SK-N-SH treated with all-trans-retinoic acid at 6 μM for 48 hours (cell line): ENCODE results near the gene TRIM73.
"Not testable (repeated sequence)": the region's sequence is repeated elsewhere in the genome, so short reads cannot be mapped to it uniquely, and the experiment has no call there.

Experiments
- ATAC-seq: fragments of 200-7000 bp; cut with Tn5 transposase; 3 replicates; pipeline ENCODE4 v1.9.1; 2020; ENCODE audit warnings: mild to moderate bottlenecking, moderate library complexity
- ZC3H10 ChIP-seq: fragments of 250-450 bp; sonication (Bioruptor Pico); IDR thresholded peaks from 2 replicates; pipeline ENCODE4 v1.5.1; 2021; ENCODE audit warnings: mild to moderate bottlenecking, moderate library complexity

Gene TRIM73

GRCh38 chr7:75415829-75416373 is 20.5 kb downstream of the TRIM73 start:
- ATAC-seq, result not testable (repeated sequence)

GRCh38 chr7:75416787-75417186 is 21.4 kb downstream of the TRIM73 start:
- ATAC-seq, result not testable (repeated sequence)

GRCh38 chr7:75418292-75418858 is 22.9 kb downstream of the TRIM73 start:
- peak; percentile 24 for ATAC-seq

GRCh38 chr7:75419210-75419609 is 23.8 kb downstream of the TRIM73 start:
- ATAC-seq, result peak; percentile 4

GRCh38 chr7:75419693-75420092 is 24.3 kb downstream of the TRIM73 start:
- peak; percentile 3 for ATAC-seq

- ATAC-seq, result not testable (repeated sequence)
Measured at GRCh38 chr7:75420152-75420551, 24.7 kb downstream of the TRIM73 start.

GRCh38 chr7:75421798-75422710 is 26.6 kb downstream of the TRIM73 start:
- not testable (repeated sequence) for ATAC-seq

GRCh38 chr7:75423481-75423880 is 28.1 kb downstream of the TRIM73 start:
- ATAC-seq, result not testable (repeated sequence)

GRCh38 chr7:75439000-75439399 is 43.6 kb downstream of the TRIM73 start:
- ATAC-seq, result not testable (repeated sequence)

GRCh38 chr7:75442101-75442464 is 46.7 kb downstream of the TRIM73 start:
- ATAC-seq, result peak; percentile 62

- peak; percentile 31; the same call in 1 of the 2 replicates for TF ChIP-seq ZC3H10 (CRISPR knock-in tag)
- peak; percentile 86 for ATAC-seq
Measured at GRCh38 chr7:75442465-75443111, 47.2 kb downstream of the TRIM73 start.

GRCh38 chr7:75449946-75450345 is 54.5 kb downstream of the TRIM73 start:
- not testable (repeated sequence) for ATAC-seq

GRCh38 chr7:75452494-75452955 is 57.1 kb downstream of the TRIM73 start:
- ATAC-seq, result peak; percentile 93
